SK-N-SH treated with all-trans-retinoic acid at 6 μM for 48 hours (cell line): ENCODE data around the gene JUN.

Experiments used
- ATAC-seq: fragments of 200-7000 bp; cut with Tn5 transposase; 3 replicates; pipeline ENCODE4 v1.9.1; 2020; ENCODE audit warnings: mild to moderate bottlenecking, moderate library complexity
- ARNTL ChIP-seq: fragments of 450-650 bp; formaldehyde crosslinking; IDR thresholded peaks from 2 replicates; pipeline ENCODE4 v1.5.0; 2020; ENCODE audit warnings: low read depth, mild to moderate bottlenecking, moderate library complexity, borderline replicate concordance
- BACH2 ChIP-seq: fragments of 250-450 bp; sonication (Bioruptor Pico); IDR thresholded peaks from 2 replicates; pipeline ENCODE4 v1.9.0; 2021; ENCODE audit warnings: mild to moderate bottlenecking, borderline replicate concordance
- CREB5 ChIP-seq: fragments of 250-450 bp; sonication (Bioruptor Pico); IDR thresholded peaks from 2 replicates; pipeline ENCODE4 v1.5.1; 2020; ENCODE audit warnings: low read depth, mild to moderate bottlenecking, moderate library complexity
- CSDC2 ChIP-seq: fragments of 250-450 bp; sonication (Bioruptor Pico); IDR thresholded peaks from 2 replicates; pipeline ENCODE4 v1.5.0; 2020; ENCODE audit warnings: mild to moderate bottlenecking, moderate library complexity
- CSRNP3 ChIP-seq: fragments of 250-450 bp; sonication (Bioruptor Pico); IDR thresholded peaks from 2 replicates; pipeline ENCODE4 v1.5.1; 2021; ENCODE audit warnings: mild to moderate bottlenecking, moderate library complexity
- ESRRG ChIP-seq: fragments of 250-450 bp; sonication (Bioruptor Pico); IDR thresholded peaks from 2 replicates; pipeline ENCODE4 v1.6.1; 2021; ENCODE audit warnings: mild to moderate bottlenecking
- GLIS3 ChIP-seq: fragments of 250-450 bp; sonication (Bioruptor Pico); IDR thresholded peaks from 2 replicates; pipeline ENCODE4 v1.5.0; 2020; ENCODE audit warnings: mild to moderate bottlenecking, moderate library complexity
- ISL1 ChIP-seq: fragments of 250-450 bp; sonication (Bioruptor Pico); IDR thresholded peaks from 2 replicates; pipeline ENCODE4 v2.1.2; 2022; ENCODE audit warnings: mild to moderate bottlenecking, moderate library complexity
- OSR1 ChIP-seq: fragments of 250-450 bp; sonication (Bioruptor Pico); IDR thresholded peaks from 2 replicates; pipeline ENCODE4 v1.8.0; 2022; ENCODE audit warnings: moderate library complexity, mild to moderate bottlenecking, inconsistent platforms
- PATZ1 ChIP-seq: fragments of 250-450 bp; sonication (Bioruptor Pico); IDR thresholded peaks from 2 replicates; pipeline ENCODE4 v1.8.0; 2020; ENCODE audit warnings: mild to moderate bottlenecking, moderate library complexity, borderline replicate concordance
- POU6F1 ChIP-seq: fragments of 250-450 bp; sonication (Bioruptor Pico); IDR thresholded peaks from 2 replicates; pipeline ENCODE4 v1.8.0; 2021; ENCODE audit warnings: low read depth, mild to moderate bottlenecking, moderate library complexity, borderline replicate concordance
- PPARA ChIP-seq: fragments of 250-450 bp; sonication (Bioruptor Pico); IDR thresholded peaks from 2 replicates; pipeline ENCODE4 v1.5.0; 2020; ENCODE audit warnings: mild to moderate bottlenecking, borderline replicate concordance
- RARB ChIP-seq: fragments of 250-450 bp; sonication (Bioruptor Pico); IDR thresholded peaks from 2 replicates; pipeline ENCODE4 v1.8.0; 2021; ENCODE audit warnings: mild to moderate bottlenecking, moderate library complexity
- SNAI2 ChIP-seq: fragments of 250-450 bp; sonication (Bioruptor Pico); IDR thresholded peaks from 2 replicates; pipeline ENCODE4 v1.5.0; 2020; ENCODE audit warnings: mild to moderate bottlenecking, moderate library complexity
- TCF4 ChIP-seq: fragments of 250-450 bp; sonication (Bioruptor Pico); IDR thresholded peaks from 2 replicates; pipeline ENCODE4 v1.8.0; 2021; ENCODE audit warnings: mild to moderate bottlenecking, moderate library complexity, borderline replicate concordance
- TOX ChIP-seq: fragments of 250-450 bp; sonication (Bioruptor Pico); IDR thresholded peaks from 2 replicates; pipeline ENCODE4 v1.8.0; 2021; ENCODE audit warnings: mild to moderate bottlenecking, moderate library complexity, borderline replicate concordance
- TSHZ2 ChIP-seq: fragments of 250-450 bp; sonication (Bioruptor Pico); IDR thresholded peaks from 2 replicates; pipeline ENCODE4 v1.5.0; 2020; ENCODE audit warnings: mild to moderate bottlenecking, moderate library complexity
- ZC3H10 ChIP-seq: fragments of 250-450 bp; sonication (Bioruptor Pico); IDR thresholded peaks from 2 replicates; pipeline ENCODE4 v1.5.1; 2021; ENCODE audit warnings: mild to moderate bottlenecking, moderate library complexity
- ZFP3 ChIP-seq: fragments of 250-450 bp; sonication (Bioruptor Pico); IDR thresholded peaks from 2 replicates; pipeline ENCODE4 v1.5.0; 2020; ENCODE audit warnings: mild to moderate bottlenecking, moderate library complexity
- ZFP30 ChIP-seq: fragments of 450-650 bp; formaldehyde crosslinking; IDR thresholded peaks from 2 replicates; pipeline ENCODE4 v1.5.0; 2022; ENCODE audit warnings: mild to moderate bottlenecking, moderate library complexity
- ZNF565 ChIP-seq: fragments of 450-650 bp; formaldehyde crosslinking; conservative IDR thresholded peaks from 2 replicates; pipeline ENCODE4 v1.5.0; 2020; ENCODE audit warnings: low read depth, mild to moderate bottlenecking, moderate library complexity
- ZNF70 ChIP-seq: fragments of 450-650 bp; formaldehyde crosslinking; IDR thresholded peaks from 2 replicates; pipeline ENCODE4 v1.5.0; 2020; ENCODE audit warnings: mild to moderate bottlenecking, moderate library complexity
- ZNF8 ChIP-seq: fragments of 450-650 bp; formaldehyde crosslinking; IDR thresholded peaks from 2 replicates; pipeline ENCODE4 v1.5.0; 2020; ENCODE audit warnings: mild to moderate bottlenecking, moderate library complexity

JUN gene

GRCh38 chr1:58830291-58830690, 46.4 kb upstream of the JUN start:
- no peak for ATAC-seq
- TF ChIP-seq POU6F1 (CRISPR knock-in tag) (no peak), ZNF8 (no peak), ZFP3 (CRISPR knock-in tag) (no peak), ESRRG (CRISPR knock-in tag) (no peak), ISL1 (CRISPR knock-in tag) (no peak), BACH2 (no peak), ZNF565 (no peak), RARB (CRISPR knock-in tag) (no peak), PPARA (CRISPR knock-in tag) (no peak), CSRNP3 (CRISPR knock-in tag) (no peak), TCF4 (CRISPR knock-in tag) (no peak), GLIS3 (CRISPR knock-in tag) (no peak), OSR1 (CRISPR knock-in tag) (no peak), TSHZ2 (CRISPR knock-in tag) (no peak), ZFP30 (CRISPR knock-in tag) (no peak), CREB5 (CRISPR knock-in tag) (no peak), ARNTL (CRISPR knock-in tag) (no peak), SNAI2 (CRISPR knock-in tag) (no peak)

GRCh38 chr1:58829866-58830265, 46.0 kb upstream of the JUN start:
- TF ChIP-seq ZC3H10 (CRISPR knock-in tag): no peak
- TF ChIP-seq ISL1 (CRISPR knock-in tag): no peak
- TF ChIP-seq CSRNP3 (CRISPR knock-in tag): no peak
- no peak for TF ChIP-seq OSR1 (CRISPR knock-in tag)
- TF ChIP-seq PATZ1 (CRISPR knock-in tag): no peak
- no peak for TF ChIP-seq ZNF70
- no peak for TF ChIP-seq PPARA (CRISPR knock-in tag)
- TF ChIP-seq ZFP3 (CRISPR knock-in tag): no peak
- TF ChIP-seq CSDC2 (CRISPR knock-in tag): no peak
- TF ChIP-seq BACH2: no peak
- no peak for TF ChIP-seq ESRRG (CRISPR knock-in tag)
- no peak for TF ChIP-seq TOX (CRISPR knock-in tag)
- no peak for TF ChIP-seq POU6F1 (CRISPR knock-in tag)
- TF ChIP-seq TSHZ2 (CRISPR knock-in tag): no peak
- TF ChIP-seq ZNF565: no peak
- TF ChIP-seq ZFP30 (CRISPR knock-in tag): no peak
- no peak for ATAC-seq
